PC-3 (cell line): ENCODE measurements around the gene TTC6. TPM values are rescaled to one million over a fixed set of nuclear protein-coding genes. Genes with fewer than 3 reads are reported as not detected.

Experiments
- ATAC-seq: fragments of 200-7000 bp; cut with Tn5 transposase; 2 replicates; pipeline ENCODE4 v1.9.1; 2020; ENCODE audit warnings: mild to moderate bottlenecking, moderate library complexity
- BruUV-seq: library from RNA; stranded (reverse); fragments of 400-500 nt; replicated peaks from 2 replicates; lab custom pipeline; 2021; lab: Mats Ljungman, UMichigan
- CTCF ChIA-PET: fragments of 300-600 bp; sonication (Branson Sonifier 250); formaldehyde crosslinking; loops from one replicate; lab custom pipeline; 2022; ENCODE audit warnings: antibody characterized with exemption; lab: Charles Lee
- POLR2A ChIA-PET: fragments of 300-600 bp; sonication (Branson Sonifier 250); formaldehyde crosslinking; loops from one replicate; lab custom pipeline; 2022; ENCODE audit warnings: antibody characterized with exemption; ENCODE audit not compliant: unreplicated experiment; lab: Charles Lee
- DNase-seq: peaks from one replicate; pipeline ENCODE4 v3.0.0-alpha.2; 2015
- H2AFZ ChIP-seq: fragments of 300-600 bp; sonication (generic); 2 replicates; pipeline ENCODE4 v1.6.0; 2016; ENCODE audit warnings: antibody characterized with exemption, low read length
- H3F3A ChIP-seq: fragments of 300-600 bp; sonication (generic); one replicate; pipeline ENCODE4 v1.6.0; 2017; ENCODE audit warnings: antibody characterized with exemption, low read length, control low read depth, mild to moderate bottlenecking; ENCODE audit not compliant: unreplicated experiment
- H3K27ac ChIP-seq: fragments of 300-600 bp; sonication (generic); 2 replicates; pipeline ENCODE4 v1.5.1; 2016; ENCODE audit warnings: mild to moderate bottlenecking, low read length
- H3K27me3 ChIP-seq: fragments of 300-600 bp; sonication (generic); 2 replicates; pipeline ENCODE4 v1.6.1; 2016; ENCODE audit warnings: low read length, mixed read lengths
- H3K36me3 ChIP-seq: fragments of 300-600 bp; sonication (generic); 2 replicates; pipeline ENCODE4 v1.6.1; 2016; ENCODE audit warnings: low read depth, mixed run types, low read length, mixed read lengths
- H3K4me1 ChIP-seq: fragments of 300-600 bp; sonication (generic); 2 replicates; pipeline ENCODE4 v1.5.1; 2016; ENCODE audit warnings: low read length; ENCODE audit not compliant: insufficient read depth
- H3K4me2 ChIP-seq: fragments of 300-600 bp; sonication (generic); 2 replicates; pipeline ENCODE4 v1.6.0; 2016; ENCODE audit warnings: low read length
- H3K4me3 ChIP-seq: fragments of 300-600 bp; sonication (generic); 2 replicates; pipeline ENCODE4 v1.5.1; 2016; ENCODE audit warnings: mild to moderate bottlenecking, low read length, mixed read lengths
- H3K79me2 ChIP-seq: fragments of 300-600 bp; sonication (generic); 2 replicates; pipeline ENCODE4 v1.6.1; 2017; ENCODE audit warnings: low read length, mixed read lengths
- H3K9ac ChIP-seq: fragments of 300-600 bp; sonication (generic); 2 replicates; pipeline ENCODE4 v1.6.0; 2016; ENCODE audit warnings: mild to moderate bottlenecking, low read length
- H3K9me2 ChIP-seq: fragments of 300-600 bp; sonication (generic); replicated peaks from 2 replicates; pipeline ENCODE4 v1.6.1; 2016; ENCODE audit warnings: mixed run types, low read length, mixed read lengths
- H3K9me3 ChIP-seq: fragments of 300-600 bp; sonication (generic); 2 replicates; pipeline ENCODE4 v1.6.1; 2016; ENCODE audit warnings: low read length, mixed read lengths
- H4K20me1 ChIP-seq: fragments of 300-600 bp; sonication (generic); 2 replicates; pipeline ENCODE4 v1.6.1; 2016; ENCODE audit warnings: low read length, mixed read lengths
- EZH2 ChIP-seq: fragments of 300-600 bp; sonication (generic); IDR thresholded peaks from one replicate; pipeline ENCODE4 v1.6.1; 2017; ENCODE audit warnings: antibody characterized with exemption, mild to moderate bottlenecking, low read length; ENCODE audit not compliant: unreplicated experiment
- EZH2phosphoT487 ChIP-seq: fragments of 300-600 bp; sonication (generic); IDR thresholded peaks from 2 replicates; pipeline ENCODE4 v1.6.1; 2018; ENCODE audit warnings: mild to moderate bottlenecking, antibody characterized with exemption, low read length, borderline replicate concordance
- intact Hi-C: fragments of 100-400 bp; cut with micrococcal nuclease; formaldehyde crosslinking; loops from 2 replicates; pipeline ENCODE4 v1.9.0; 2023
- total RNA-seq: library from RNA; depleted of rRNA; stranded (reverse); fragments of >200 nt; gene quantifications from 2 replicates; pipeline ENCODE4 v1.2.3, GENCODE V29; 2014
- TF ChIP-seq, protein P1 (sequence below): fragments of 300-600 bp; sonication (generic); conservative IDR thresholded peaks from 2 replicates; pipeline ENCODE4 v1.5.1; 2017; ENCODE audit warnings: antibody characterized with exemption, low read depth, mild to moderate bottlenecking, low read length

Gene TTC6
- total RNA-seq, 1 experiment from 2014 or later: 13.4 TPM

DNA sequence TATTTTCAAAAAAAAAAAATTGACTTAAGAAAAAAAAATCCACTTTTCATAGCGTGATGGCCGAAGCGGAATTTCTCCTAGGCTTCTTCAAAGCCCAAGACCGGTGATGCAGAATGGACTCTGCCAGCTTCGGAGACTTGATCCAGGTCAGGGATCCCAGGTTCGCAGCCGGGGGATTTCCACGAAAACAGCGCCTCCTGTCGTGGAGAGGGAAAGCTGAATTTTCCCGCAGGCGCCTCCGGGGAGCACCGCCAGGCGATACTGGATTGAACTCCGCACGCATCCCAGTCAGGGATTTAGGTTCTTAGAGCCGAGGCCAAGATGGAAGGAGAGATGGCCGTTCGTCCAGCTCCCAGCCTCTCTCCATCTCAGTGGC, 2.1 kb downstream of the TTC6 start:
- Histone ChIP-seq H3K27me3 (no peaks in the 10 kb centered on the region), H3K4me2 (peak overlapping the region; percentile 84), H3K9me2 (no peaks in the 10 kb centered on the region), H3F3A (no peaks in the 10 kb centered on the region), H3K4me3 (peak overlapping the region; percentile 93), H2AFZ (peak overlapping the region; percentile 55; the same call in 1 of the 2 replicates), H4K20me1 (peaks cover 15% of the 10 kb centered on the region), H3K9me3 (no peaks in the 10 kb centered on the region), H3K27ac (peak overlapping the region; percentile 99), H3K4me1 (peaks cover 47% of the 10 kb centered on the region), H3K79me2 (peaks cover 78% of the 10 kb centered on the region), H3K36me3 (peaks cover 16% of the 10 kb centered on the region), H3K9ac (peak overlapping the region; percentile 99)
- DNase-seq: peak; percentile 90
- intact Hi-C loops: loop anchor here (1.0 kb wide), 1 partner anchor 277 kb away; no protein-coding TSS in a partner anchor
- no TSS peak for BruUV-seq
- ChIA-PET POLR2A (interaction anchor here (0.7 to 1.1 kb wide), 5 partner anchors 11 to 340 kb away, joined by 3 to 7 read pairs (median 6); no protein-coding TSS in a partner anchor), CTCF (interaction anchor here (0.6 to 0.9 kb wide), 2 partner anchors 90 to 277 kb away, joined by 3 read pairs; no protein-coding TSS in a partner anchor)
- 0 out of 2 replicates have a peak, but pooled peaks have one; percentile 0 for ATAC-seq
- TF ChIP-seq EZH2 (no peak), EZH2phosphoT487 (no peak)
- TF ChIP-seq, protein P1, sequence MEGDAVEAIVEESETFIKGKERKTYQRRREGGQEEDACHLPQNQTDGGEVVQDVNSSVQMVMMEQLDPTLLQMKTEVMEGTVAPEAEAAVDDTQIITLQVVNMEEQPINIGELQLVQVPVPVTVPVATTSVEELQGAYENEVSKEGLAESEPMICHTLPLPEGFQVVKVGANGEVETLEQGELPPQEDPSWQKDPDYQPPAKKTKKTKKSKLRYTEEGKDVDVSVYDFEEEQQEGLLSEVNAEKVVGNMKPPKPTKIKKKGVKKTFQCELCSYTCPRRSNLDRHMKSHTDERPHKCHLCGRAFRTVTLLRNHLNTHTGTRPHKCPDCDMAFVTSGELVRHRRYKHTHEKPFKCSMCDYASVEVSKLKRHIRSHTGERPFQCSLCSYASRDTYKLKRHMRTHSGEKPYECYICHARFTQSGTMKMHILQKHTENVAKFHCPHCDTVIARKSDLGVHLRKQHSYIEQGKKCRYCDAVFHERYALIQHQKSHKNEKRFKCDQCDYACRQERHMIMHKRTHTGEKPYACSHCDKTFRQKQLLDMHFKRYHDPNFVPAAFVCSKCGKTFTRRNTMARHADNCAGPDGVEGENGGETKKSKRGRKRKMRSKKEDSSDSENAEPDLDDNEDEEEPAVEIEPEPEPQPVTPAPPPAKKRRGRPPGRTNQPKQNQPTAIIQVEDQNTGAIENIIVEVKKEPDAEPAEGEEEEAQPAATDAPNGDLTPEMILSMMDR: peak; percentile 83

DNA sequence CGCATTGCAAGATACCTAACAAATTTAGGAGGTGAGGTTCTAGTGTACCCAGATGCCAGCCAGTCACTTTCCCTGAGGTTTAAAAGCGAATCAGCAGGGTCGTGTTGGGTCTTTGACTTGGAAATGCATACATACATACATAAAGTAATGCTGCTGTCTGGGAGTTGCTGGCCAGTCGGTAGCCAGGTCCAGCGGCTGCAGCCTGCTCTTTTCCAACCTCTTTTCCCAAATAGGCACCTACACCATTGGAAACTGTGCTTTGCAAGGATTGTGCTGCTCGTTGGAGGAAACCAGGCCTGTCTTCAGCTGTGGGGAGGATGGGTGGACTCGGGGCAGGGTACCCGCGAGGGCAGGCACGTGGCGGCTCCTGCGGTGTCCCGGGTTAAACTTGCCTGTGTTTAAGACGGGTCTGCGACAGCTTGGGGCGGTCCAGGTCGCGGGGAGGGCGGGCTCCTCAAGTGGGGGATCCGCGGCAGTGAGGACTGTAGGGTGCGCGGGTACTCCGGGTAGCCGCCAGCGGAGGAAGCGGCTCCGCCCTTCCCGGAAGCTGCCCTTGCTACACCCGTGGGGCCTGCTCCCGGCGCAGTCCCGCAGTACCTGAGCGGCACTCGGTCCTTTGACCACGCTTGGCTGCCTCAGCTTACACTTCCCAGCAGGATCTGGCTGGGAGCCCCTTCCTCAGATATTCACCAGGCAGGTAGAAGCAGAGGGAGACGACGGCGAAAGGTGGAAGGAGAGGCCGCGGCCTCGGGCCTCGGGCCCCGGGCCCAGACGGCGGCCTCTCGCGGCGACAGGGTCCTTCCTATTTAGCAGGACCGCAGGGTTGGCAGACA, 2.7 kb downstream of the TTC6 start:
- Histone ChIP-seq H3K4me2 (peak overlapping the region; percentile 84), H3K27ac (peak overlapping the region; percentile 99), H3K9ac (peak overlapping the region; percentile 99), H3K4me3 (peak overlapping the region; percentile 93), H3K79me2 (peaks cover 72% of the 10 kb centered on the region), H3K4me1 (peaks cover 47% of the 10 kb centered on the region), H2AFZ (peak overlapping the region; percentile 55), H3K9me3 (no peaks in the 10 kb centered on the region), H3K9me2 (no peaks in the 10 kb centered on the region), H3F3A (no peaks in the 10 kb centered on the region), H3K27me3 (no peaks in the 10 kb centered on the region), H4K20me1 (peaks cover 10% of the 10 kb centered on the region), H3K36me3 (peaks cover 10% of the 10 kb centered on the region)
- intact Hi-C loops: loop anchor here (1.0 to 2.0 kb wide), 2 partner anchors 99 to 276 kb away; no protein-coding TSS in a partner anchor
- CTCF ChIA-PET: interaction anchor here (0.9 kb wide), 1 partner anchor 276 kb away, joined by 3 read pairs; no protein-coding TSS in a partner anchor
- BruUV-seq: no TSS peak
- ATAC-seq: peak; percentile 30
- POLR2A ChIA-PET: interaction anchor here (0.5 to 1.1 kb wide), 6 partner anchors 11 to 1590 kb away, joined by 3 to 9 read pairs (median 6); no protein-coding TSS in a partner anchor
- no peak for TF ChIP-seq EZH2phosphoT487
- TF ChIP-seq, protein P1: 0 out of 2 replicates have a peak, but pooled peaks have one; percentile 40
- peak; percentile 75 for DNase-seq
